ENCODE measurements around the gene SGIP1.

GRCh38 chr1:66731170-66731865, 197.4 kb downstream of the SGIP1 start:
- TF ChIP-seq POLR2A (IDR thresholded peaks at IDR 0.05; ENCODE audit: low read depth, low read length) (no peak), TAF1 (IDR thresholded peaks at IDR 0.05; ENCODE audit: low read depth, low read length) (no peak), POLR2AphosphoS5 (IDR thresholded peaks at IDR 0.05; ENCODE audit: low read depth, low read length) (no peak)
